ENCODE measurements around the gene PRH1. TPM values are rescaled to one million over a fixed set of nuclear protein-coding genes. Genes with fewer than 3 reads are reported as not detected.

PRH1 gene
- total RNA-seq, 2 donors from 2014 or later: 14.1 to 63.8 TPM

DNA sequence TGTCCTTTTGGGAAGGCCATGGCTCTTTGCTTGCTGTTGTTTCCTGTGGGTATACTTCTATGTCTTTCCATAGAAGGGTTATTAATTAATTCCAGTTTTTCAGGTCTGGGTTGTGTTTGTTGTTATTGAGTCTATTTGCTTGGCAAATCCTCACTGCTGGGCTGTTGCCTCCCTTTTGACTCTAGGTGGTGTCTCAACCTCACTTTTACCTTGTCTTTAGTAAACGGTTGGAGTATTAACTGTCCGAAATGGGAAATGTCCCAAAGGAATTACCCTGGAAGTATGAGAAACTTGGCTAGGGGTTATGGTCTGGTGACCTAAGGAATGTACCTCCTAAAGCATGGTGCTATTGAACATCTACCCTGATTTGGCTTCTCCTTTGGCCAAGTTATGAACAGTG, 16.7 kb downstream of the PRH1 start:
- no peak overlapping the region for H3K4me3 Mint-ChIP-seq
- H3K27ac Mint-ChIP-seq: no peak overlapping the region
- ATAC-seq: no peak
- no peaks in the 10 kb centered on the region for H3K27me3 Mint-ChIP-seq
- no peak for DNase-seq (ENCODE audit: low spot score)
- no peaks in the 10 kb centered on the region for H3K9me3 Mint-ChIP-seq
- H3K36me3 Mint-ChIP-seq: peaks cover 16% of the 10 kb centered on the region
- H3K4me1 Mint-ChIP-seq (ENCODE audit: low read depth in 2 of 2): peaks cover 0 to 3% of the 10 kb centered on the region in 2 donors

DNA sequence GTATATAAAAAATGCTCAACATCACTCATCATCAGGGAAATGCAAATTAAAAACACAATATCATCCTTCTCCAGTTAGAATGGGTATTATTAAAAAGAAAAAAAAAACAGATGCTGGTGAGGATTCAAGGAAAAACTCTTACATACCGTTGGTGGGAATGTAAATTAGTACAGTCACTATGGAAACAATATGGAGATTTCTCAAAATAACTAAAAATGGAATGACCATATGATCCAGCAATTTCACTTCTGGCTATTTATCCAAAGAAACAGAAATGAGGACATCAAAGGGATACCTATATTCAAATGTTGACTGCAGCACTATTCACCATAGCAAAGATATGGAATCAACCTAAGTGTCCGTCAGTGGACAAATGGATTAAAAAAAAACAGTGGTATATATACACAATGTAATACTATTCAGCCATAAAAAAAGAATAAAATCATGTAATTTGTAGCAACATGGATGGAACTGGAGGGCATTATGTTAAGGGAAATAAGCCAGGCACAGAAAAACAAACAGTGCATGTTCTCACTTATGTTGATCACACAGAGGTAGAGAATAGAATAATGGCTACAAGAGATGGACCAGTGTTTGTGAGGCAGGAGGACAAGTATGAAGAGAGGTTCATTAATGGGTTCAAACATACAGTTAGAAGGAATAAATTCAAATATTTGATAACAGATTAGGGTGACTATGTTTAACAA, 20.4 kb downstream of the PRH1 start:
- Mint-ChIP-seq H3K27me3 (no peaks in the 10 kb centered on the region), H3K36me3 (peaks cover 35% of the 10 kb centered on the region), H3K4me1 (ENCODE audit: low read depth in 2 of 2) (peaks cover 0 to 3% of the 10 kb centered on the region in 2 donors), H3K9me3 (peaks cover 3% of the 10 kb centered on the region), H3K4me3 (no peak overlapping the region), H3K27ac (no peak overlapping the region)
- no peak for DNase-seq (ENCODE audit: low spot score)
- no peak for ATAC-seq

DNA sequence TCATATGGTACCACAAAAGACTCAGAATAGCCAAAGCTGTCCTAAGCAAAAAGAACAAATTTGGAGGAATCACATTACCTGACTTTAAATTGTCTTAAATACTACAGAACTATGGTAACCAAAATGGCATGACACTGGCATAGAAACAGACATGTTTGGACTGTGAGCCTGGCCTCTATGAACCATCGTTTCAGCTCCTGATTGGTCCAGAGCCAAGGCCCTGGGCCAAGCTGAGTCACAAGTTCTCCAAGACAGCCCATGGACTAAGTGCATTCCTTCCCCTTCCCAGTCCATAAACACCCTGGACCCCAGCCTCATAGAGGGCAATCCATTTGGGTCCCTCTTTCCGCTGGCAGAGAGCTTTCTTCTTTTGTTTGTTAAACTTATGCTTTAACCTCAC, 22.7 kb downstream of the PRH1 start:
- no peak for DNase-seq (ENCODE audit: low spot score)
- Mint-ChIP-seq H3K4me1 (ENCODE audit: low read depth in 2 of 2) (peaks cover 0 to 3% of the 10 kb centered on the region in 2 donors), H3K27ac (no peak overlapping the region), H3K9me3 (peaks cover 3% of the 10 kb centered on the region), H3K36me3 (peaks cover 53% of the 10 kb centered on the region), H3K4me3 (no peak overlapping the region), H3K27me3 (no peaks in the 10 kb centered on the region)
- ATAC-seq: no peak

DNA sequence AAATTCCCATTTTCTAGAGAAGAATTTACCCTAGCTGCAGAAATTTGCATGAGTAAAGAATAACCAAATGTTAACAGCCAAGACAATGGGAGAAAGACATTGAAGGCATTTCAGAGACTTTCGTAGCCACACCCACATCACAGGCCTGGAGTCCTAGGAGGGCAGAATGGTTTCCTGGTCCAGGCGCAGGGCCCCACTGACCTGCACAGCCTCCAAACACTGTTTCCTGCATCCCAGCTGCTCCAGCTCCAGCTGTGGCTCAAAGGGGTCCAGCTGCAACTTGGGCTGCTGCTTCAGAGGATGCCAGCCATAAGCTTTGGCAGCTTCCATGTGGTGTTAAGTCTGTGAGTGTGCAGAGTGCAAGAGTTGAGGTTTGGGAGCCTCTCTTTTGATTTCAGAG, 28.2 kb downstream of the PRH1 start:
- no peak overlapping the region for H3K4me3 Mint-ChIP-seq
- H3K4me1 Mint-ChIP-seq (ENCODE audit: low read depth in 2 of 2): peaks cover 22 to 23% of the 10 kb centered on the region in 2 donors
- peaks cover 41% of the 10 kb centered on the region for H3K36me3 Mint-ChIP-seq
- H3K9me3 Mint-ChIP-seq: no peaks in the 10 kb centered on the region
- DNase-seq (ENCODE audit: low spot score): no peak
- ATAC-seq: no peak
- H3K27me3 Mint-ChIP-seq: no peaks in the 10 kb centered on the region
- H3K27ac Mint-ChIP-seq: no peak overlapping the region

DNA sequence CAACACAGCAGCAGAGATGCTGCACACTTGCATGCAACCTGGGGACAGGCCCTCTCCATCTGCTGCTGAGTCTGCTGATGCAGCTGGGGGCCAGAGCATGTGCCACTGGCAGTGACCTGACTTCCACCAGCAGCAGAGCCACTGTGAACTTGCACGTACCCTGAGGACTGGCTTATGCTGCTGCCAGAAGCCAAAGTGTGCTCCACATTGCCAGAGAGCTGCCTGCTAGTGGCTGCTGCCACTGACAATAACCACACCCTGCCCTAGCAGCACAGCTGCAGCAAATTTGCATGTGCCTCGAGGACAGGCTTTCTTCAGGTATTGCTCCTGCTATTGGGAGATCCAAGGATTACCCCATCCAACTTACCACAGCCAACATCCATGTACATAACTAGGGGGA, 30.3 kb downstream of the PRH1 start:
- no peak for DNase-seq (ENCODE audit: low spot score)
- Mint-ChIP-seq H3K9me3 (no peaks in the 10 kb centered on the region), H3K4me3 (no peak overlapping the region), H3K27me3 (no peaks in the 10 kb centered on the region), H3K27ac (no peak overlapping the region), H3K36me3 (peaks cover 27% of the 10 kb centered on the region), H3K4me1 (ENCODE audit: low read depth in 2 of 2) (peaks cover 34 to 42% of the 10 kb centered on the region in 2 donors)
- ATAC-seq: no peak

DNA sequence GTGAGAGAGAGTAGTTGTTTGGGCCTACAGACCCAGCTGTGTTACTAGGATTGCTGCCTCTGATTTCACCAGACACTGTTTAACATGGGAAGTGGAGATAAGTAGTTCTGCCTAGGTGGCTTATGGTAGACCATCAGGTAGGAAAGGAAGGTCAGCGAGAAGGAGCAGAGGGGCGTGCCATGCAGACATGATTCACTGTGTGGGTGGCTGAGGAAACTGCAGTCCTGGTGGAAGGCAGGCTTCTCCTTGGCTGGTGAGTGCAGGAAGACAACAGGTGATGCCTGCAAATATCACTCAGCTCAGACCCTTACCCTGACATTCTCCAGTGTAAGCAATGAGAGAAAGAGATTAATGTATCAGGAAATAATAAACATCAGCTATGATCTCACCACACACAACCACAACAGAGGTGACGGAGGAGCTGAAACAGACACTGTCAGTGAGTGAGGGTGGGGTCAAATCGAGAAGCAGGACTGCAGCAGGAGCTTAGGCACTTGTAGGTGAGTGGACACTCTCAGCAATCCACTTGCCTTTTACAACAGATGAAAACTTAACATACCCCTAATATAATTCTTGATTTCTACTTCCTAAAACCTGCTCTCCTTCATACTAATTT, 32.7 kb downstream of the PRH1 start:
- peak overlapping the region; percentile 9 to 10 for H3K27ac Mint-ChIP-seq
- H3K4me3 Mint-ChIP-seq: no peak overlapping the region
- ATAC-seq (no peak), DNase-seq (ENCODE audit: low spot score) (no peak)
- peaks cover 34 to 44% of the 10 kb centered on the region in 2 donors for H3K4me1 Mint-ChIP-seq (ENCODE audit: low read depth in 2 of 2)
- no peaks in the 10 kb centered on the region for H3K27me3 Mint-ChIP-seq
- H3K9me3 Mint-ChIP-seq: no peaks in the 10 kb centered on the region
- peaks cover 14% of the 10 kb centered on the region for H3K36me3 Mint-ChIP-seq

DNA sequence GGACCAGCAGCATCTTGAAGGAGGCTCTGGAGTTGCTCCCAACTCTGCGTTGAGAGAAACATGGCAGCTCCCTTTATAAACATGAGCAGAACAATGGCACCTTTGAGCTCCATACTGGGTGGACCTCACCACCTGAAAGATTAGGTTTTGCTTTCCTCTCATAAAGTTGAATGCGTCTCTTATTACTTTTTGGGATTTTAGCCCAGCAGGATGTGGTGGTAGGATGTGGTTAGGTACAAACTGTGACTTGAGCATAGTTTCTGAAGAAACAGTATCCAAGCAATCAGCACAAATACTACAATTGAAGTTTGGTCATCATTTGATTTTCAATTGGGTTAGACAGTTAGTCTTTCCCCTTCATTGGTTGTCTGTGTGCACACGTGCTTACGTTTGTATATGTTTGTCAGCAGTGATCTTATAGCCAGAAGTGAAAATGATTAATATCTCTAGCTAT, 34.6 kb downstream of the PRH1 start, which contains the start of gene PRR4:
Gene PRR4, minus strand, starts transcription at position 51 of the 454 bp plus-strand sequence. Its CDS starts 38 bp downstream, at position 13.
- Mint-ChIP-seq H3K9me3 (no peaks in the 10 kb centered on the region), H3K27ac (peak within 1 kb of the TSS in 1 of 2 donors; percentile 15), H3K4me3 (no peak within 1 kb of the TSS), H3K4me1 (ENCODE audit: low read depth in 2 of 2) (peaks cover 34 to 44% of the 10 kb centered on the region in 2 donors), H3K36me3 (peaks cover 6% of the 10 kb centered on the region), H3K27me3 (no peaks in the 10 kb centered on the region)
- ATAC-seq: peak; percentile 61 to 73
- no peak for DNase-seq (ENCODE audit: low spot score)

DNA sequence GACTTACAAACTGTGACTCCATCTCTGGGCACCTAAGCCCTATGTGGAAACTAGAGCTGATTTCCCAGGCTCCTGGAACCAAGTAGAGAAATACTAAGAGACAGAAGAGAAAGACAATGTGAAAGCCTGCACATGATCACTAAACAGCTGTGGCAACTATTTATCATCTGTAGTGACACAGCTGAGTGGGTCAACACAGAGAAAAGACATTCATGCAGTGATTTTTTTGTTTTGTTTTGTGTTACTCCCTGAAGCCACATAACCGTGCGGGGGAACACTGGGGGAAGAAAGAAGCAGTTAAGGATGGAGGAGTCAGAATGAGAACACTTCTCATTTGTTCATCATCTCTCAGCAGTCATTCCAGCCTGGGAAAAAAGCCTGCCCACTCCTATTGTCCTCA, 36.3 kb downstream of the PRH1 start:
- H3K27me3 Mint-ChIP-seq: no peaks in the 10 kb centered on the region
- peaks cover 6% of the 10 kb centered on the region for H3K36me3 Mint-ChIP-seq

DNA sequence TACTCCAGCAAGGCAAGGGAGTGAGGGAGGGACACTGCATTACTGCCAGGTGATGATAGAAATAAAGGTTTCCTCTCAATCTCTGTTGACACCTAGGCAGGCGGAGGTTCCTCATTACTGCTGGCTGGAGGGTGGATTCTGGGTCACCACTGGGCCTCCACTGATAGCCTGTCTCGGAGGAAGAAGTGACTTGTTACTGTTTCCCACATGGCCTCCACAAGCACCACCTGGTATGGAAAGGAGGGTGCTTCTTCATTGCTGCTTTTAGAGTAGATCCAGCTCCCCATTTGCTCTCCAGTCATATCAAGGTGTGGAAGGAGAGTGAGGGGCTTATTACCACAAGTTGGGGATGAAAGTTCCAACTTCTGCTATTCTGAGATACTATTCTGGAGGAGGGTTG, 41.2 kb downstream of the PRH1 start:
- peaks cover 12% of the 10 kb centered on the region for H3K36me3 Mint-ChIP-seq
- no peak for DNase-seq (ENCODE audit: low spot score)
- no peak overlapping the region for H3K4me3 Mint-ChIP-seq
- H3K9me3 Mint-ChIP-seq: no peaks in the 10 kb centered on the region
- no peak for ATAC-seq
- H3K27me3 Mint-ChIP-seq: no peaks in the 10 kb centered on the region
- H3K4me1 Mint-ChIP-seq (ENCODE audit: low read depth in 2 of 2): no peaks in the 10 kb centered on the region
- H3K27ac Mint-ChIP-seq: no peak overlapping the region

More for the DNA sequence above, 36.3 kb downstream of the PRH1 start:
- Mint-ChIP-seq H3K9me3 (no peaks in the 10 kb centered on the region), H3K27ac (peak overlapping the region in 1 of 2 donors; percentile 16), H3K4me1 (ENCODE audit: low read depth in 2 of 2) (peaks cover 31 to 40% of the 10 kb centered on the region in 2 donors), H3K4me3 (no peak overlapping the region)
- no peak for DNase-seq (ENCODE audit: low spot score)
- ATAC-seq: no peak

DNA sequence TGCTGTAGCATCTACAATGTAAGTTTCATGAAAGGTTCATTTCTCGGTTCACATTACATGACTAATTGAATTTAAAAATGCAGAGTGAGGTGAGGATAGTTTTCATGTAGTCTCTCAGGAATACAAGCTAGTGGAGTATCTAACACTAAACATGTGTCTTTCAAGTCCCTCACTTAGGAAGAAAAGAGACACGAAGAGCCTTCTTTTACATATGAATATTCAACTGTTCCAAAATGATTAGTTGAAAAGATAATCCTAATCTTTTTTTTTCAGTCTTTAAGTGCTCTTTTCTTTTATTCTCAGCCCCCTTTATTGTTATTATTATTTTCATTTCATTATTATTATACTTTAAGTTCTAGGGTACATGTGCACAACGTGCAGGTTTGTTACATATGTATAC, 45.6 kb downstream of the PRH1 start:
- H3K27ac Mint-ChIP-seq: no peak overlapping the region
- H3K27me3 Mint-ChIP-seq: peaks cover 0 to 2% of the 10 kb centered on the region in 2 donors
- no peaks in the 10 kb centered on the region for H3K4me1 Mint-ChIP-seq (ENCODE audit: low read depth in 2 of 2)
- no peak for ATAC-seq
- DNase-seq (ENCODE audit: low spot score): no peak
- no peak overlapping the region for H3K4me3 Mint-ChIP-seq
- no peaks in the 10 kb centered on the region for H3K9me3 Mint-ChIP-seq
- H3K36me3 Mint-ChIP-seq: peaks cover 6% of the 10 kb centered on the region

Other genes starting within 250 kb of the PRH1 start
- gene STYK1, start 210.2 kb downstream of the PRH1 start, total RNA-seq: 10 to 100 TPM; 10.7 to 30.3 TPM
- 100 to 1,000 TPM; 147 to 210 TPM for gene YBX3, start 160.9 kb downstream of the PRH1 start, total RNA-seq
- gene TAS2R7, start 81.6 kb downstream of the PRH1 start, total RNA-seq: not detected
- not detected for gene TAS2R8, start 77.0 kb downstream of the PRH1 start, total RNA-seq
- not detected for gene TAS2R9, start 74.1 kb downstream of the PRH1 start, total RNA-seq
- 1 to 10 TPM in 1 of 2 donors, under 1 TPM in 1; 0.64 to 1.0 TPM for gene TAS2R10, start 57.9 kb downstream of the PRH1 start, total RNA-seq
- 1 to 10 TPM; 2.5 to 3.1 TPM for gene PRR4, start 34.8 kb downstream of the PRH1 start, total RNA-seq
- 1 to 10 TPM; 1.2 to 4.3 TPM for gene TAS2R13, start 25.3 kb upstream of the PRH1 start, total RNA-seq
- not detected for gene PRH2, start 45.0 kb upstream of the PRH1 start, total RNA-seq
- 1 to 10 TPM; 2.3 to 6.2 TPM for gene TAS2R14, start 55.0 kb upstream of the PRH1 start, total RNA-seq
- 1 to 10 TPM; 1.5 to 7.0 TPM for gene TAS2R50, start 102.7 kb upstream of the PRH1 start, total RNA-seq
- 1 to 10 TPM; 1.6 to 5.2 TPM for gene TAS2R20, start 114.0 kb upstream of the PRH1 start, total RNA-seq
- gene TAS2R19, start 138.4 kb upstream of the PRH1 start, total RNA-seq: 10 to 100 TPM in 1 of 2 donors, 1 to 10 TPM in 1; 4.2 to 11.7 TPM
- gene TAS2R31, start 147.2 kb upstream of the PRH1 start, total RNA-seq: 10 to 100 TPM in 1 of 2 donors, 1 to 10 TPM in 1; 4.8 to 11.4 TPM
- gene TAS2R46, start 178.0 kb upstream of the PRH1 start, total RNA-seq: 1 to 10 TPM; 1.5 to 5.6 TPM
- 1 to 10 TPM; 1.0 to 6.6 TPM for gene TAS2R43, start 208.1 kb upstream of the PRH1 start, total RNA-seq

Data from natural killer cell treated with Interleukin-12 subunit alpha and Interleukin-12 subunit beta and Interleukin-15 and Interleukin-18, amount 100 ng/mL, for 72 hours (primary cell).